Endothelial cell of umbilical vein (primary cell): ENCODE measurements around the gene NFU1. TPM values are rescaled to one million over a fixed set of nuclear protein-coding genes. Genes with fewer than 3 reads are reported as not detected.

Experiments used
- BruUV-seq: library from RNA; stranded (reverse); fragments of 400-500 nt; replicated peaks from 2 replicates; lab custom pipeline; 2021; lab: Mats Ljungman, UMichigan
- CTCF ChIA-PET: fragments of 300-600, 350-600 bp; sonication (Branson Sonifier 250); formaldehyde crosslinking; loops from one replicate; lab custom pipeline; 2021; ENCODE audit warnings: antibody characterized with exemption, inconsistent platforms; lab: Charles Lee
- POLR2A ChIA-PET: fragments of 300-600, 350-600 bp; sonication (Branson Sonifier 250); formaldehyde crosslinking; loops from one replicate; lab custom pipeline; 2021; ENCODE audit warnings: antibody characterized with exemption, inconsistent platforms; lab: Charles Lee
- DNase-seq: peaks from one replicate; pipeline ENCODE4 v3.0.0-alpha.2; 2011; ENCODE audit warnings: low read depth, low spot score
- FAIRE-seq: peaks from 2 replicates; lab custom pipeline; 2011; peaks lifted over from hg19 to GRCh38; lab: Jason Lieb, UNC
- H2AFZ ChIP-seq: 2 replicates; pipeline ENCODE4 v1.6.0; 2012; ENCODE audit warnings: low read depth, low read length, control low read depth, inconsistent platforms
- H3K27ac ChIP-seq: 2 replicates; pipeline ENCODE4 v1.5.1; 2011; ENCODE audit warnings: low read depth, mild to moderate bottlenecking, control low read depth, low read length, moderate library complexity; ENCODE audit not compliant: insufficient read depth
- H3K27me3 ChIP-seq, 2 experiments: 2 replicates each; pipeline versions ENCODE4 v1.6.0 to v1.6.1; 2011; ENCODE audit warnings: low read length in 2 of 2, mixed read lengths in 1 of 2; ENCODE audit not compliant: control insufficient read depth in 2 of 2, insufficient read depth in 2 of 2
- H3K36me3 ChIP-seq, 2 experiments: 2 replicates in 1 of 2; 3 replicates in 1 of 2; pipeline ENCODE4 v1.5.1; 2011; ENCODE audit warnings: low read length in 2 of 2, mild to moderate bottlenecking in 1 of 2, moderate library complexity in 1 of 2; ENCODE audit not compliant: control insufficient read depth in 2 of 2, insufficient read depth in 2 of 2; ENCODE audit errors: extremely low read depth in 1 of 2
- H3K4me1 ChIP-seq: 3 replicates; pipeline ENCODE4 v1.5.1; 2011; ENCODE audit warnings: mild to moderate bottlenecking, low read length; ENCODE audit not compliant: control insufficient read depth, insufficient read depth; ENCODE audit errors: extremely low read depth
- H3K4me2 ChIP-seq: 2 replicates; pipeline ENCODE4 v1.6.1; 2011; ENCODE audit warnings: low read length, control low read depth, mixed read lengths; ENCODE audit not compliant: insufficient read depth
- H3K4me3 ChIP-seq, 3 experiments: fragments of 200-600 bp in 1 of 3; sonication (generic), shearing (Covaris generic) in 1 of 3; replicated peaks in 1 of 3; 2 replicates each; pipeline ENCODE4 v1.5.1; 2011 to 2016; ENCODE audit warnings: control low read depth in 3 of 3, low read length in 3 of 3, mild to moderate bottlenecking in 2 of 3, inconsistent platforms in 1 of 3, low read depth in 1 of 3, moderate library complexity in 1 of 3; ENCODE audit not compliant: insufficient read depth in 1 of 3
- H3K79me2 ChIP-seq: 2 replicates; pipeline ENCODE4 v1.6.0; 2012; ENCODE audit warnings: low read length, inconsistent platforms; ENCODE audit not compliant: control insufficient read depth, insufficient read depth
- H3K9ac ChIP-seq: replicated peaks from 2 replicates; pipeline ENCODE3; 2011; ENCODE audit warnings: low read length, control low read depth; ENCODE audit not compliant: insufficient read depth; ENCODE audit errors: extremely low read depth
- H3K9me1 ChIP-seq: replicated peaks from 3 replicates; pipeline ENCODE4 v1.6.0; 2011; ENCODE audit warnings: mild to moderate bottlenecking, low read length; ENCODE audit not compliant: control insufficient read depth, insufficient read depth; ENCODE audit errors: extremely low read depth
- H3K9me3 ChIP-seq: replicated peaks from 2 replicates; pipeline ENCODE4 v1.5.1; 2012; ENCODE audit warnings: low read length, inconsistent platforms; ENCODE audit not compliant: control insufficient read depth, insufficient read depth
- H4K20me1 ChIP-seq: replicated peaks from 2 replicates; pipeline ENCODE3; 2011; ENCODE audit warnings: mild to moderate bottlenecking, low read length; ENCODE audit not compliant: control insufficient read depth, insufficient read depth; ENCODE audit errors: extremely low read depth
- CTCF ChIP-seq, 2 donors: IDR thresholded peaks; 1 replicate in 1 of 2; 2 replicates in 1 of 2; pipeline ENCODE4 v1.5.1; 2011; ENCODE audit warnings: low read length in 2 of 2, mild to moderate bottlenecking in 2 of 2, moderate library complexity in 2 of 2, control low read depth in 1 of 2, inconsistent platforms in 1 of 2, low read depth in 1 of 2; ENCODE audit not compliant: insufficient read depth in 1 of 2; ENCODE audit errors: extremely low read depth in 1 of 2
- FOS ChIP-seq: IDR thresholded peaks from 2 replicates; pipeline ENCODE4 v1.6.1; 2011; ENCODE audit warnings: mild to moderate bottlenecking, low read length, moderate library complexity, borderline replicate concordance; ENCODE audit not compliant: insufficient read depth
- JUN ChIP-seq: IDR thresholded peaks from 2 replicates; pipeline ENCODE4 v1.6.1; 2011; ENCODE audit warnings: borderline replicate concordance, low read depth; ENCODE audit not compliant: insufficient read length, insufficient read depth
- MYC ChIP-seq: IDR thresholded peaks from one replicate; pipeline ENCODE4 v1.6.1; 2011; ENCODE audit warnings: mild to moderate bottlenecking, low read depth, low read length
- dilution Hi-C: fragments of 300-500 bp; cut with MboI; formaldehyde crosslinking; loops from one replicate; pipeline ENCODE4 v1.15.0; 2019; ENCODE audit warnings: low sequenced_read_pairs; ENCODE audit not compliant: extremely low pct_ligation_motif_present
- intact Hi-C: fragments of 100-400 bp; cut with micrococcal nuclease; formaldehyde crosslinking; loops from one replicate; pipeline ENCODE4 v1.10.0; 2022
- polyA plus RNA-seq, 4 experiments: library from polyadenylated mRNA; depleted of rRNA in 3 of 4; stranded (reverse) in 3 of 4; unstranded in 1 of 4; fragments of >200 nt; gene quantifications; 2 replicates each; pipeline versions ENCODE4 v1.2.1 to v1.2.3, GENCODE V29; 2011 to 2012; ENCODE audit warnings: missing spikeins in 1 of 4
- total RNA-seq: library from RNA; stranded (reverse); gene quantifications from 2 replicates; pipeline ENCODE4 v1.2.3, GENCODE V29; 2021

The NFU1 gene
- total and polyA plus RNA-seq, 2 donors (not counting 3 experiments of a cell fraction or from before 2014, with no cell fraction given), result 19.6 to 49.7 TPM

DNA sequence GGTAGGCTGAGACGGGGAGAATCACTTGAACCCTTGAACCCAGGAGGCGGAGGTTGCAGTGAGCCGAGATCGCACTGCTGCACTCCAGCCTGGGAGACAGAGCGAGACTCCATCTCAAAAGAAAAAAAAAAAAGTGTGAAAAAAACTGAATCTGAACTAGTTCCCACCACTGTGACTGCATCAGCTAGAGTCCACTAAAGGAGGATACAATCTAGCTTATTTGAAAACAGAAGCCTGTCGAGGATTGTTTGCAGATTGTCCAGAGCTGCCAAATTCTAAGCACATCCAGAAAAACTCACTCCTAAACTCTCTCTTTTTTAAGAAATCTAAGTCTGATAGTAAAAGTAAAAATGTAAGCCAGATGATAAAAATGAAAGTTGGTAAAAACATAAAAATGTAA lies 60.8 kb downstream of the NFU1 start:
- intact Hi-C loops, result loop anchor here (10.0 kb wide), 1 partner anchor 138 kb away; no protein-coding TSS in a partner anchor
- DNase-seq, result no peak
- Histone ChIP-seq H3K4me2 (no peak overlapping the region), H3K36me3 (peaks cover 4% of the 10 kb centered on the region in 2 experiments), H3K9me3 (no peaks in the 10 kb centered on the region), H4K20me1 (no peaks in the 10 kb centered on the region), H3K79me2 (peaks cover 62% of the 10 kb centered on the region), H2AFZ (no peak overlapping the region), H3K4me1 (no peaks in the 10 kb centered on the region), H3K4me3 (no peak overlapping the region), H3K27ac (no peak overlapping the region), H3K9ac (no peak overlapping the region), H3K9me1 (no peaks in the 10 kb centered on the region), H3K27me3 (no peaks in the 10 kb centered on the region)
- no peak for FAIRE-seq
- dilution Hi-C loops, result no loop called here
- CTCF ChIA-PET, result interaction anchor here (1.0 to 3.5 kb wide), 9 partner anchors 9 to 433 kb away, joined by 3 to 31 read pairs (median 5); partner anchors contain the start of gene NFU1
- no peak for TF ChIP-seq JUN
- no peak for TF ChIP-seq MYC
- no peak for TF ChIP-seq FOS
- TF ChIP-seq CTCF (IDR thresholded peaks at IDR 0.05; ENCODE audit: extremely low read depth in 1 of 2, insufficient read depth in 1 of 2, low read depth in 1 of 2, low read length in 2 of 2), result no peak
- POLR2A ChIA-PET, result no interaction called here
- BruUV-seq, result no TSS peak
